Measurements from ENCODE around the gene EDEM3. TPM values are rescaled to one million over a fixed set of nuclear protein-coding genes. Genes with fewer than 3 reads are reported as not detected.

The EDEM3 gene
- total and polyA plus RNA-seq, 2 of the 8 experiments (the other 6 are each of a cell fraction or from before 2014, with no cell fraction given): 1.6 to 14.0 TPM

DNA sequence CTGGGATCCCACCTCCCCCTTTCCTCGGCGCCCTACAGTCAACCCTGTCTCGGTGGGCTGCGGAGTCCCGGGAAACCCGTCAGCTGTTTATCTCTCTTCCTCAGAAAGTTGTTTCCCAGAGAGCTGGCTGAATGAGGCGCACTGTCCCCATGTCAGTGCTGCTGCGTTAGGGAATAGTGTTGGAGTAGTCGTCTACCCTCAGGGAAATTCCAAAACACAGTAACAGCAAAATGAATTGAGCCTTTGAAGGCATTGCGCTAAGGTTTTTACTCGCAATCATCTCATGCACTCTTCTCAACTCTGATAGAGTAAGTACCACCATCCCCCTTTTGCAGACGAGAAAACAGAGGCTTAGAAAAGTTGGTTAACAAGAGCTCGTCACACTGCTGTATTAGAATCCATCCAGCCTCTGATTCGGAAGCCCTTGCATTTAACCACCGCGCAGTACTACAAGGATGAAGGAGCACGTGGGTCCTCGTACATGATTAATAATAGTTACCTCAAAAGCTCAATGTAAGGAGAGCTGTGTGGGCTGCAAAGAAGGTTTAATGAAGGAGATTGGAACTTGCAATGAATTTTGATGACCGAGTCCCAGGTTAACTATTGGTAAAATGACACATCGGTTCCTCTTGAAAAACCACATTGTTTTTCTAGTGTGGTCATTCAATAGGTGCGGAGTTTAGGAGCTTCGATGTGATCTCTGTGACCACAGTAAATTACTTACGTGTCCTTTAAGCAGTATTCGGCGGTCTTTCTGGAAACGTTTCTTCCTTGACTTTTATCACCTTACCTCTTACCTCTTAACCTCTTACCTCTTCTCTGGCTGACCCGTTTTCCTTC, 788 bp upstream of the EDEM3 start:
- Histone ChIP-seq H3K56ac (replicated peaks; ENCODE audit: insufficient read length, low read depth, low read length) (no peak overlapping the region), H4K8ac (ENCODE audit: extremely low read depth, insufficient read depth, low read length) (no peak overlapping the region), H3K4me2 (ENCODE audit: insufficient read depth in 1 of 2, low read depth in 2 of 2, low read length in 2 of 2) (peak overlapping the region; percentile 77 to 98), H2AFZ (ENCODE audit: low read length) (peak overlapping the region; percentile 99), H3K14ac (ENCODE audit: insufficient read length) (no peak overlapping the region), H2BK120ac (replicated peaks; ENCODE audit: low read depth, low read length) (no peak overlapping the region), H4K20me1 (replicated peaks in 1 of 2; ENCODE audit: control insufficient read depth in 1 of 2, insufficient read depth in 2 of 2, low read length in 2 of 2) (peaks cover 0 to 3% of the 10 kb centered on the region in 2 experiments), H3K36me3 (ENCODE audit: control insufficient read depth in 2 of 4, insufficient read depth in 4 of 4, low read length in 3 of 4) (no peaks in the 10 kb centered on the region), H3K18ac (ENCODE audit: extremely low read depth, low read length) (0 out of 2 replicates have a peak overlapping the region, but pooled peaks have one; percentile 21), H3K9ac (replicated peaks in 1 of 4; ENCODE audit: extremely low read depth in 1 of 4, low read depth in 3 of 4, low read length in 3 of 4) (peak overlapping the region in 2 of 4 experiments; percentile 11 to 39; a peak in 4 of 7 replicates), H3K79me2 (ENCODE audit: control insufficient read depth in 1 of 2, insufficient read depth in 2 of 2, low read length in 2 of 2) (no peaks in the 10 kb centered on the region), H3K4me1 (replicated peaks in 1 of 4; ENCODE audit: control insufficient read depth in 3 of 4, insufficient read depth in 4 of 4, low read length in 3 of 4) (peaks cover 0 to 7% (median 2%) of the 10 kb centered on the region in 4 experiments; a peak in 4 of 7 replicates), H3K4ac (replicated peaks; ENCODE audit: insufficient read length, low read depth, low read length) (no peak overlapping the region), H3K23ac (ENCODE audit: insufficient read length) (no peak overlapping the region), H3K4me3 (ENCODE audit: extremely low read depth in 1 of 4, insufficient read depth in 2 of 4, low read depth in 3 of 4, low read length in 4 of 4) (peak overlapping the region; percentile 79 to 88 (median 82)), H2BK20ac (ENCODE audit: low read length) (no peak overlapping the region), H2BK15ac (ENCODE audit: low read length) (no peak overlapping the region), H2BK12ac (ENCODE audit: low read depth, low read length) (no peak overlapping the region), H3K9me3 (ENCODE audit: insufficient read depth in 2 of 2, low read depth in 1 of 2, low read length in 1 of 2) (no peaks in the 10 kb centered on the region), H3K27ac (ENCODE audit: low read depth, low read length) (no peak overlapping the region), H2BK5ac (ENCODE audit: low read depth, low read length) (no peak overlapping the region), H2AK5ac (ENCODE audit: low read depth, low read length) (no peak overlapping the region), H3K79me1 (ENCODE audit: low read depth, low read length) (no peaks in the 10 kb centered on the region), H4K91ac (replicated peaks; ENCODE audit: insufficient read length, low read length) (no peak overlapping the region), H4K5ac (ENCODE audit: insufficient read length, low read depth, low read length) (peak overlapping the region; percentile 40), H3K27me3 (replicated peaks in 1 of 4; ENCODE audit: control insufficient read depth in 3 of 4, extremely low read depth in 1 of 4, insufficient read depth in 3 of 4, low read length in 3 of 4) (peaks cover 0 to 5% (median 0%) of the 10 kb centered on the region in 4 experiments; a peak in 2 of 7 replicates), H3K23me2 (ENCODE audit: low read depth, low read length) (peaks cover 11% of the 10 kb centered on the region)
- WGBS, 2 experiments (ENCODE audit: extremely low coverage in 1 of 2, insufficient coverage in 1 of 2, insufficient read length in 1 of 2, insufficient replicate concordance in 2 of 2, low coverage in 1 of 2, low lambda C conversion rate in 2 of 2, missing lambda C conversion rate in 1 of 2): 13% methylated on average over 27 of the region's 27 CpGs; no CpG with 5 or more reads in 1 of the 2 experiments
- FAIRE-seq (peak; percentile 24), DNase-seq (ENCODE audit: low read depth in 1 of 2, low spot score in 2 of 2) (no peak)
- POLR2A ChIA-PET (ENCODE audit: partially characterized antibody): interaction anchor here (1.4 to 1.6 kb wide), 2 partner anchors 289 to 291 kb away, joined by 3 to 4 read pairs; partner anchors contain the start of gene RNF2
- CTCF ChIA-PET (ENCODE audit: partially characterized antibody): interaction anchor here (0.6 to 1.6 kb wide), 3 partner anchors 11 to 419 kb away, joined by 3 to 4 read pairs (median 3); no protein-coding TSS in a partner anchor

Measured in H1 (cell line).